Glutamatergic neuron (in vitro differentiated cells): ENCODE results near the gene SORCS1. TPM values are rescaled to one million over a fixed set of nuclear protein-coding genes. Genes with fewer than 3 reads are reported as not detected.

ENCODE experiments used
- DNase-seq: peaks from one replicate; pipeline ENCODE4 v3.0.0; 2022
- H3K27ac Mint-ChIP-seq: one replicate; pipeline ENCODE4 v1.8.0; 2020; ENCODE audit warnings: mild to moderate bottlenecking, mixed read lengths, inconsistent platforms; ENCODE audit not compliant: unreplicated experiment
- H3K27me3 Mint-ChIP-seq: one replicate; pipeline ENCODE4 v1.8.0; 2020; ENCODE audit warnings: mild to moderate bottlenecking, moderate library complexity, mixed read lengths, inconsistent platforms; ENCODE audit not compliant: unreplicated experiment
- H3K36me3 Mint-ChIP-seq: one replicate; pipeline ENCODE4 v1.8.0; 2020; ENCODE audit warnings: mild to moderate bottlenecking, mixed read lengths, inconsistent platforms; ENCODE audit not compliant: unreplicated experiment
- H3K4me1 Mint-ChIP-seq: one replicate; pipeline ENCODE4 v1.8.0; 2020; ENCODE audit warnings: mild to moderate bottlenecking, low read depth, mixed read lengths, inconsistent platforms; ENCODE audit not compliant: unreplicated experiment
- H3K4me3 Mint-ChIP-seq: one replicate; pipeline ENCODE4 v1.8.0; 2020; ENCODE audit warnings: mild to moderate bottlenecking, mixed read lengths, inconsistent platforms; ENCODE audit not compliant: unreplicated experiment
- H3K9me3 Mint-ChIP-seq: one replicate; pipeline ENCODE4 v1.8.0; 2020; ENCODE audit warnings: mild to moderate bottlenecking, moderate library complexity, mixed read lengths, inconsistent platforms; ENCODE audit not compliant: unreplicated experiment
- CTCF ChIP-seq: fragments of 200-600 bp; sonication (generic); IDR thresholded peaks from one replicate; pipeline ENCODE4 v1.5.0; 2021; ENCODE audit not compliant: partially characterized antibody, unreplicated experiment
- total RNA-seq: library from RNA; stranded (reverse); fragmentation: NEBNext Ultra II Directional; extraction: Animal tissue kit (Norgen Biotek cat#: 25700); gene quantifications from one replicate; pipeline ENCODE4 v1.2.1, GENCODE V29; 2021; ENCODE audit not compliant: unreplicated experiment

Gene SORCS1
- total RNA-seq, 1 donor from 2014 or later = 3.3 TPM

GRCh38 chr10:106711313-106711906, 453.1 kb downstream of the SORCS1 start:
- no peak overlapping the region for H3K4me3 Mint-ChIP-seq
- H3K27me3 Mint-ChIP-seq = no peaks in the 10 kb centered on the region
- no peaks in the 10 kb centered on the region for H3K9me3 Mint-ChIP-seq
- peaks cover 18% of the 10 kb centered on the region for H3K4me1 Mint-ChIP-seq
- peak; percentile 90 for TF ChIP-seq CTCF
- DNase-seq = peak; percentile 74
- no peak overlapping the region for H3K27ac Mint-ChIP-seq
- no peaks in the 10 kb centered on the region for H3K36me3 Mint-ChIP-seq

- Mint-ChIP-seq H3K27me3 (peaks cover 3% of the 10 kb centered on the region), H3K4me3 (no peak overlapping the region), H3K36me3 (no peaks in the 10 kb centered on the region), H3K9me3 (peaks cover 1% of the 10 kb centered on the region), H3K4me1 (peaks cover 17% of the 10 kb centered on the region), H3K27ac (no peak overlapping the region)
- TF ChIP-seq CTCF = no peak
- no peak for DNase-seq
Observed at GRCh38 chr10:106708506-106708905, 456.0 kb downstream of the SORCS1 start.

GRCh38 chr10:106707657-106708056, 456.8 kb downstream of the SORCS1 start:
- H3K4me3 Mint-ChIP-seq = no peak overlapping the region
- H3K36me3 Mint-ChIP-seq = no peaks in the 10 kb centered on the region
- no peak for DNase-seq
- peaks cover 17% of the 10 kb centered on the region for H3K4me1 Mint-ChIP-seq
- H3K27ac Mint-ChIP-seq = no peak overlapping the region
- no peak for TF ChIP-seq CTCF
- H3K9me3 Mint-ChIP-seq = peaks cover 1% of the 10 kb centered on the region
- H3K27me3 Mint-ChIP-seq = peaks cover 3% of the 10 kb centered on the region

GRCh38 chr10:106706127-106706526, 458.4 kb downstream of the SORCS1 start:
- H3K4me3 Mint-ChIP-seq = no peak overlapping the region
- no peaks in the 10 kb centered on the region for H3K36me3 Mint-ChIP-seq
- no peak for DNase-seq
- H3K4me1 Mint-ChIP-seq = peaks cover 17% of the 10 kb centered on the region
- no peak for TF ChIP-seq CTCF
- peaks cover 3% of the 10 kb centered on the region for H3K27me3 Mint-ChIP-seq
- H3K9me3 Mint-ChIP-seq = peaks cover 1% of the 10 kb centered on the region
- no peak overlapping the region for H3K27ac Mint-ChIP-seq

- peaks cover 17% of the 10 kb centered on the region for H3K4me1 Mint-ChIP-seq
- H3K4me3 Mint-ChIP-seq = no peak overlapping the region
Observed at GRCh38 chr10:106705681-106706100, 458.8 kb downstream of the SORCS1 start.

More at GRCh38 chr10:106705681-106706100, 458.8 kb downstream of the SORCS1 start:
- Mint-ChIP-seq H3K27me3 (peaks cover 3% of the 10 kb centered on the region), H3K36me3 (no peaks in the 10 kb centered on the region), H3K9me3 (peaks cover 1% of the 10 kb centered on the region), H3K27ac (no peak overlapping the region)
- peak; percentile 69 for DNase-seq
- peak; percentile 88 for TF ChIP-seq CTCF
